CD4-positive, alpha-beta T cell treated with Interleukin-21 for 1 hour (primary cell): Measurements from ENCODE around the gene PRKCB.

Experiments
- DNase-seq: peaks from one replicate; pipeline ENCODE4 v3.0.0-alpha.2; 2020

PRKCB gene

DNA sequence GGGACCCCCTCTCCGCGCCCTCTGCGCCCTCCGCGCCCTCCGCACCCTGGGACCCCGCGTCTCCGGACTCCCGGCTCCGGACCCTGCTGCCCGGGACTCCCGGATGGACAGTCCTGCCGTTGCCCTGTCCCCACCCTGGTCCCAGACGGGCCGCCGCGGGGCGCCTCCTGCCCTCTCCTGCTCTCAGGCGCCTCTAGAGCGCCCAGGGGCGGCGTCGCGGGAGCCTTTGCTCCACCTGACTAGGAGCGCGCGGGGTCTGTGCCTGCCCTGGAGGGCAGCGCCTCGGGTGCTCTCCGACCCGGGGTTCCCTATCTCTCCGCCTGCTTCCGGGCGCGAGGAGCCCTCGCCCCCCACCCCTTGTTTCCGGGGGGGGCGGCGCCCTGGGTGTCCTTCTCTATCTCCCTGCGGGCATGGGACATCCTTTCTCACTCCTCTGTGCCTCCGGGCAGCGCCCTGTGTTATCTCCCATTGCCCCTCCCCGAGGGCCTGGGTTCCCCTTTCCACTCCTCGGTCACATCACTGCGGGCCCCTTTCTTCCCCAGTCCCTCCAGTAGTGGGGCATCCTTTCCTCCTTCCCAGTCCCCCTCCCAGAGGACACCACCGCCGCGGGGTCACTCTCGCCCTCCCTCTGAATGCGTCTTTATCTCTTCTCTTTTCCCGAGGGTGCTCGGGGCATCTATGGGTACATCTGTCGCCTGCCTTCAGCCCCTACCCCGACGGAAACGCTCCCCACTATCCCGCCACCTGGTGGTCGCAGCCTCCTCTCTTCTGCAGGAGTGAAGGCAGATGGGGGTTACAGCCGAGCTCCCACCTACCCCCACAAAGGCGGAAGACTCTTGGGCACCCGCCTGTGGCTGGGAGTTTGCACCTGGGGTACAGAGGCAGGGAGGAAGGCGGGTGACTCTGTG lies 875 bp downstream of the PRKCB start:
- DNase-seq = peak; percentile 61

DNA sequence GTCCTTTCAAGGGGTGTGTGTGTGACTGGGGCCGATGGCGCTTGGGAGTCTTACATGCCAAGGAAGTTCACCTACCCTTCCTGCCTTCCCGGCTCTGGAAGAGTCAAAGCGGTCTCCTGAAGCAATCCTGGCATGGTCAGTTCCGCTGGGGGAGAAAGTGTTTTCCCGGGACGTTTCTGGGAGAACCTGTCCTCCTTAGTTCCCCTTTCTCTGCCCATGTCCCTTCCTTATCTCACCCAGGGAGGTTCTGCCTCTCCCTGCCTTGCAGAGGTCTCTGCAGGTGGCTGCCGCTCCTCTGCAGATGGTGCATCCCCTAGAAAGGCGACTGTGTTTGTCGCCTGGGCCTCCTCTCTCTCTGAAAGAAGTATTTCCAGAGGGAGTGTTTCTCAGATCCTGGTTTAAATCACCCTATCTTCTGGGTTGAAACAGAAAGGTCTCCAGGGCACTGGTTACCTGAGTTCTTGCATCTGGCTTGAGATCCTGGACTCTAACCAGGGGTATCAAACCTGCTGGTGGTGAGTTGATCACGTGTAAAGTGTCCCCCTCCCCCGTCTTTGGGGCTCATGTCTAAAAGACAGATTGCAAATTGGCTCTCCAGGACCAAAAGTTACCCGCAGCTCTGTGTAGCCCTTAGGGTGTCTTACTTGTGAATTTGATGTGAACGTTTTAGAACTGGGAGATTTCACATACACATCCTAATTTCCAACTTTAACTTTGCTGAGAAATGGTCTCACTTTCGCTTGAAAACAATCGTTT lies 1.9 kb downstream of the PRKCB start:
- no peak for DNase-seq

DNA sequence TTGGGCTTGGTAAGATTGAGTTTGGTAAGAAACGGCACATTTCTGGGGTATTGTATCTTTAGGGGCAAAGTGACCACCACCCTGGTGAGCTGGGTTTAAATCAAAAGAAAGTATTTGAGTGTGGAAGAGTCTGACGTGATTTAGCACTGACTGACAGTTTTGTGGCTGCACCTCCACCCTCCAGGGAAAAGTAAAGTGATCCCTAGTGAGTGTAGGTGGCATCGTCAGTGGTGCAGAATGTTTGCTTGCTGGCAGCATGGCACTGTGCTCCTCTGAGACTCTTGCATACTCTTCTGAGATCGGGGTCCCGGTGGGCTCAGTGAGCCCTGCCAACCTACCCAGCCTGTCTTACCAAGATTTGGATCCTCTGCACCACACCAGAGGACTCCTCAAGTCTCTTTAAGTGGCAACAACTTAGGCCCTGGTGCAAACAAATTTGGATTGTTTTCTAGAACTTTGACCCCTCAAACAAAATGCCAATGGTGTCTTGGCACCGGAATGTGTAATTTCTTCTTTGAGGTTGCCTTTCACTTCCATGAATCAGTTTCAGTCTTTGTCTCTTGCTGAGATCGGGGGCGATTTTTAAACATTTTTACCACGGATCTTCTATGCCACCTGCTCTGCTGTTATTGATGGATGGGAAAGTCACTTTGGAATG lies 2.8 kb downstream of the PRKCB start:
- DNase-seq = no peak

DNA sequence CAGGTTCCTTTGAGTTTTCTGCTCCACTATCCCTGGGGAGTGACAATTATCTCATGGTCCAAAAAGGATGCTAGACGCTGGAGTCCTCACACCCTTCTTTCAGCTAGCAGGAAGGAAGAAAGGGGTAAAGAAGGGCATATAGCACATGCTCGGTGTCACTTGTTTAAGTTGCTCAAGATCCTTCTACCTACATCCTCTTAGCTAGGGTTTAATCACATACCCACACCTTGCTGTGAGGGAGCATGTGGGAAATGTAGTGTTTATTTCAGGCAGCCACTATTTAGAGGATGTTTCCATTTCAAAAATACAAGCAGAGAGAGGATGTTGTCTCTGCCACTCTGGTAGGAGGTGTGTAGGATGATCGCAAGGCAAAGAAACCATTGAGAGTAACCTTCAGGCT lies 4.5 kb downstream of the PRKCB start:
- no peak for DNase-seq

DNA sequence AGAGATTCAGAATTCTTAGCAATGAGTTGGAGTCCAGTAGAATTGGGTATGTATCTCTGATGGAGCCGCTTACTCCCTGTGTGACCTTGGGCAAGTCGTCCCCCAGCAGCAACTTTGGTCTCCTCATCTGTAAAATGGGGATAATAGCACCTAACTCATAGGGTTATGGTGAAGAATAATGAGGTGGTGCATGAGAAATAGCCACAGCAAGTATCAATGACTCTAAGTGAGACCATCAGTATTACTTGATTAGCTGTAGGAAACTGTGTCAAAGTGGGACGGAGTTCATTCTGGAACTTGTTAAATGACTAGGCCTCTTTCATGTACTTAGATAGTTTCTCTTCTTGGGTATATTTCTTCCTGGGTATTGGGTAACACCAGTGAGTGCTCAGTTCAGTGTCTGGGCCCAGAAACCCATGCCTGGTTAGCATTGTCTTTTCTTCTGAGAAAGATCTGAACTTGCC lies 6.4 kb downstream of the PRKCB start:
- DNase-seq = no peak

DNA sequence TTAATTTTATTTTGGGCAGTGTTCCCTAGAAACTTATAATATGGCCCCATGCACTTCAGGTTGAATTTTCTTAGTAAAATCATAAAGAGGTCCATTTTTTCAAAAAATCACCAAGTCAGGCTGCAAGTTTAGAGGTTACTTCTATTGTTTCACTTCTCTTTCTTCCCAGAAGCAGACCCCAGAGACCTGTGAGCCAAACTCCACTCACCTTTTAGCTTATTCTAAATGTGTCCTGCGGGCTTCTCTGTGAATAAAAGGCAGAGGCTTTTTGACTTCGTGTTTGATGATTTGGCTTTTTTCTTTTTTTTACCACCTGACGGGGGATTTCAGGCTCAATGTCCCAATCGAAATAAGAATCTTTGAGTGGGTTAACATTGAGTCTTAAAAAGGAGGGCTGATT lies 7.4 kb downstream of the PRKCB start:
- DNase-seq = no peak

DNA sequence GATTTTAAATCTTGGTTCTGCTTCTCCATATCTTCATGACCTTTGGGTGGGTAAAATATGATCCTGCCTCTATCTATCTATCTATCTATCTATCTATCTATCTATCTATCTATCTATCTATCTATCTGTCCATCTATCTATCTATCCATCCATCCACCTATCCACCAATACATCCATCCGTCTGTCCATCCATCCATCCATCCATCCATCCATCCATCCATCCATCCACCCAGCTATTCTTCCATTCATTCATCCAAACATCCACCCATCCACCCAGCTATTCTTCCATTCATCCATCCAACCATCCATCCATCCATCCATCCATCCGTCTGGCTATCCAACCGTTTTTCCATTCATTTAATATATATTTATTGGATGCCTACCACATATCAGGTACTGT lies 11.5 kb downstream of the PRKCB start:
- no peak for DNase-seq

DNA sequence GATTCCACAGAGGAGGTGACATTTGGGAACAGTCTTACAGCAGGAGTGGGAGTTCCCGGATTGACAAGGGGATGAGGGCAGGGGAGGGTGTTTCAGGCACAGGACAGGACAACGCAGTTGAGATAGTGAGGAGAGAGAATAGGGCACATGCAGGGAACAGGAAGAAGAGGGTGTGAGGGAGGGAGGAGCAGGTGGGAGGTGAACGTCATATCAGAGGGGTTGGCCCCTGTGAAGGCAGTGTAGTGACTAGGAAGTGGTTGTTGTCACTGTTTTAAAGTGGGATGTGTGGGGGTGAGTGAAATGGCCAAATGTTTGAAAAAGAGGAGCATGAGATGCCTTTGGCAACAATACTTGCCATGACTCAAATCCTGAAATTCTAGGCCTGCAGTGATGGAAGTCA lies 12.2 kb downstream of the PRKCB start:
- DNase-seq = peak; percentile 64

DNA sequence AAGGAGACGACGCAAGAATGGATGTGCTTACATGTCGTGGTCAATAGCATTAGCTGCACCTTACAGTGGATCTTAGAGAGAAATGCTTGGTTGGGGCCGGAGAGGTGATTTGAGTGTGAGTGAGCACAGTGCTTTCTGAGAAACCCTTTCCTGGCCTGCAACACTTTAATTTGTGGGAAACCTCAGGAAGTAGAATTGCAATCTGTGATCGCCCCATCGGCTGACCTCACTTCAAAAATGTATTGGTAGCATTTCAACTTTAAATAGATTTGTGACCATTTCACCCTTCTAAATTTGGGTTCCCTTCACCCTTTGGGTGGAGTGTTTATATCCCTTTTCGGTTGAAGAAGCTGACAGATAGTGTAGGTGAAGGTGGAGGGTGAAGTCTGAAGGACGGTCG lies 13.2 kb downstream of the PRKCB start:
- no peak for DNase-seq

DNA sequence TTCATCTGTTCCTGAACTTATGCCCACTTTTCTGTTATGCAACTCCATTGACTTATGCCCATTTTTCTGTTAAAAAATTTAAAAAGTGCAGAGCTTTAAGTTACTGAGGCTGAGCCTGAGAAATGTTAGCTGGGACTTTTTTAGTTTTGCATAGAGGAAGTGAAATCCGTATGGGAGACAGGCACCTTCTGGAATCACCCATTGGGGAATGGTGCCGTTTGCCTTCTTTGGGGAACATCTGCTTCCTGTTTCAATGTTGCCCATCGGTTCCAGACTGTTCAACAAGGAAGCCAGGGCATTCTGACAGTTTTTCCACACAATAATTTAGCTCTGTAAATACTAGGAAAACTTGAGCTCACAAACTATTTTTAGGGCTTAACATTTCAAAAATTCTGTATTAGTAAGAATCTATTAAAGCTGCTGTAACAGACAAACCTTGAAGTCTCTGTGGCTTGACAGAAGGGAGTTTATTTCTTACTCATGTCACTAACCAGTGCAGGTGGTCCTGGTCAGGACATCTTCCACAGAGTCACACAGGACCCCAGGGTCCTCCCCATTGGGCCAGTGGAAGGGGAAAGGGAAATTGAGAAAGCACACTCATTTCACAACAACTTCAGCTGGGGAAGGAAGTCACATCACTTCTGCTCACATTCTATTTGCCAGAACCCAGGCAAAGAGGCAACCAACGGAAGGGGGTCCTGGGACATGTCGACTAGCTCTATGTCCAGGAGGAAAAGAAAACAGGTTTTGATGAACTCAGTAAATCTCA lies 17.2 kb downstream of the PRKCB start:
- no peak for DNase-seq

DNA sequence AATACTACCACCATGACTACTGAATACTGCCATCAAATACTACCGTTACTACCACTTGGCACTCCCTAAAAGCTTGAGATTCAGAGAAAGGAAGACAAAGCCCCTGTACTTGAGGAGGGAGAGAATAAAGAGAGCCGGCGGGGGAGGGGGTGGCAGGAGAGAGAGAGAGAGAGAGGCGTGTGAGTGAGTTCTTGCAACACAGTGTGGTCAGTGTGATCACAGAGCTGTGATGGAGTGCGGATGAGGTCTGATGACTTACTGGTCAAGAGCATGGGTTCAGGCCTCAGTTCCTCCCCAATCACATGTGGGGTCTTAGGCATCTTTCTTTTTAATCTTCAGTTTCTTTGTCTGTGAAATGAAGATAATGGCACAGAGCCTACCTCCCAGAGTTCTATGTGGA lies 19.2 kb downstream of the PRKCB start:
- no peak for DNase-seq

DNA sequence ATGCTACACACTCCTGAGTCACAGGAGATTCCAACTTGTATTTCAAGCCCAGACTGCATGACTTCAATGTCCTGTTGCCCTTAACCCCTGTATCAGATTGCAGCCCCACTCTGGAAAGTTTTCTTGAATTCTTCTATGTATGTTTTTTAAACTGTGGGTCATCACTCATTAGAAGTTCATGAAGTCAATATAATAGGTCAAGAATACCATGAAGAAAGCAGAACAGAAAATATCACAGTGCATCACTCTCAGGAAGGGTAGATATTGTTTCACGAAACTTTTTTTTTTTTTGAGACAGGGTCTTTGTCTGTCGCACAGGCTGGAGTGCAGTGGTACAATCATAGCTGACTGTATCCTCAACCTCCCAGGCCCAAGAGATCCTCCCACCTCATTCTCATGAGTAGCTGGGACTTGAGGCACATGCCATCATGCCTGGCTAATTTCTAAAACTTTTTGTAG lies 20.5 kb downstream of the PRKCB start:
- no peak for DNase-seq

DNA sequence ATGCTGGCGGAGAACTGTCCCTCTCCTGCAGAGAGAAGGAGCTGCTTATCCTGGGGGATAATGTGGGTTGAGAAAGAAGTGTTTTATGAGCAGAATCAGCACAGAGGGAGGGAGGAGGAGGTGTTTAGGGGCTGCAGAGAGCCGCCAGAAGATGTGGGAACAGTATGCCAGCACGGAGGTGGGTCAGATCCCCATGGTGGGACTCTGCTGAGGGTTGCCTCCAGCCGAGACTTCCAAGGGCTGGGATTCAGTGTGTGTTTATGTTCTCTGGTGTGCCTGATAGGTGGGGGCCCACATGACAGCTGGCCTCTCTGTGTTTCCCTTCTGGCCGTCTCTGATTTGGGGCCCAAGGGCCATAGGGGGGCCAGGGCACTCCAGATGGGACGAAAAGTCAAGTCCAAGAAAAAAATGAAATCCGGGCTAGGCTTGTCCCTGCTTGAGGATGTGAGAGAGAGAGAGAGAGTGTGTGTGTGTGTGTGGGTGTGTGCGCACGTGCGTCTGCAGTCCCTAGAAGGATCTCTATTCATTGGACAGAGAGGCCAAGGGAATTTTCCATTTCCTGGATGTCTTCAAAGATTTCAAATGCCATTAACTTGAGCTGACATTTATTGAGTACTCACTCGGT lies 21.6 kb downstream of the PRKCB start:
- no peak for DNase-seq

DNA sequence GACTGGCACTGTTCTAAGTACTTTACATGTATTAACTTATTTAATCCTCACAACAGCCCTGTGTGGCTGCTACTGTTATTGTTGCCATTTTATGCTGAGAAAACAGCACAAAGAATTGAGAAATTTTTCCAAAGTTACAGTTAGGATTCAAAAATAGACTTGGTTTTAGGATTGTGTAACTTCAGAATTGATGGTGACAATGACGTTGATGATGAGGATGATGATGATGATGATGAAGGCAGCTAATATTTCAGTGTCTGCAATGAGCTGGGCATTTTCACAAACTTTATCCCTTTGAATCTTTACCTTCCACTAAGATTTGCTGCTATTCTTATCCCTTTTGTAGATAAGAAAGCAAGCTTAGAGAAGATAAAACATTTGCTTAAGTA lies 22.1 kb downstream of the PRKCB start:
- no peak for DNase-seq

DNA sequence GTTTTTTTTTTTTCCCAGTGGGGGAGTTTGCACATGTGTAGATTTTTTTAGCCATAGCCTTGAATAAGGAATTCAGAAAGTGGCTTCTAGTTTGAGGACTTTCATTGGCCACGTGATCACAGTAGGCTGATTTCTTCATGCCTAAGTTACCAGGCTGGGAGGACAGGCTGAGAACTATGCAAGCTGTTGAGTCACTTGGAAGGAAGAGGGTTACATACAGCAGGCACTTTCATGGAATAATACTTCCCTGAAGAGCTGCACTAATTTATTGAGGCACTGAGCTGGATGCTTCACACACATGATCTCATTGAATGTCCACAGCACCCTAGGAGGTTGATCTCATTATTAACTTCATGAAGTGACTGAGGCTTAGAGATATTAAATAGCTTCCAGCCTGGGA lies 22.8 kb downstream of the PRKCB start:
- DNase-seq = no peak

DNA sequence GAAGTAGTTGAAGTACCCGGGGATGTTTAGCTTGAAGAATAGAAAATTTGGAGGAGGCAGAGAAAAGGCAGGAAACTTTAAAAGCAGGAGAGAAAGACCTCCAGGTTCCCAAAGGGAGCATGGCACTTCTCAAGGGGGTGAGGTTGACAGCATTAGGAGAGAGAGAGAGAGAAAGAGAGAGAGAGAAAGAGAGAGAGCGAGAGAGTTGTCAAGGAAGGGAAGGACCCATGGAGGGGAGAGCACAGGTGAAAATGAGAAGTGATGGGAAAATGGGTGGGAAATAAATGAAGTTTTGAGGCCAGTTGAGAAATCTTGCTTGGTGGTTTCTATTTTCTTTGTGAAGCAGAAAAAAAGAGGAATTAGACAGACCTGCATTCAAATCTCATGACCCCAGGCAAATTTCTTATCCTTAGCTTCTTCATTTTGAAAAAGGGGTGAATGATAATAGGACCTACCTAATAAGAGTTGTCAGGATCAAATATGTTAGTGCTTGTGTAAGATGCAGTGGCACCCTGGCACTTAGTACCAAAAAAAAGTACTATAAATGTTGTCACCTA lies 24.0 kb downstream of the PRKCB start:
- no peak for DNase-seq

DNA sequence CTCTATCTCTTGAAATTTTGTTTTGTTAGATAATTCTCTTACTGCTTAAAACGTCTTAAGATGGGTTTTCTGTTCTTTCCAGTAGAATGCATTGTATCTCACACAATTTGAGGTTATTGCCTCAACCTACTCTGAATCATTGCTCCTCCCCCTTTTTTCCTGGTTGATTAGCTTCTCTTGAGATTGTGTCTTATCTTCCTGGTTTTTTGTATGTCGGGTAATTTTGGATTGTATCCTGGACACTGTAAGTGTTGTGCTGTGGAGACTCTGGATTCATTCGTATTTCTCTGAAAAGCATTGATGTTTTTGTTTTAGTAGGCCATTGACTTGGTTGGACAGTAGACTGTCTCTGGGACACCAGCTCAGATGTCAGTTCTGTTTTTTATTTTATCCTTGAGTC lies 26.1 kb downstream of the PRKCB start:
- no peak for DNase-seq

DNA sequence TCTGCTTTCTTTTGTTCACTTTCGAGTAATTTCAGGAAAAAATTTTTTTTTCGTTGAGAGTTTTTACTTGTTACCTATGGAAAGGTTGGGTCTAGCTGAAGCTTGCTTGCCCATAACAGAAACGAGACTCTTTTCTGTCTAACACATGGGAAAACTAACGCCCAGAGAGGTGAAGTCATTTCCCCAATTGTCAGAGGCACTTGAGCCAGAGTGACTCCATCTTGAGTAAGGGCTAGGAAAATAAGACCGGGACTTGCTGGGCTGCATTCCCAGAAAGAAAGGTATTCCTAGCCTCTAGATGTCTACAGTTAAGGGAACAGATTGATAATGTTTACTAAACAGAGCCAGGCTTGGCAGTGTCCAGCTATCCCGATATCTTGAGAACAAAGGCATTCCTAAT lies 26.8 kb downstream of the PRKCB start:
- no peak for DNase-seq

DNA sequence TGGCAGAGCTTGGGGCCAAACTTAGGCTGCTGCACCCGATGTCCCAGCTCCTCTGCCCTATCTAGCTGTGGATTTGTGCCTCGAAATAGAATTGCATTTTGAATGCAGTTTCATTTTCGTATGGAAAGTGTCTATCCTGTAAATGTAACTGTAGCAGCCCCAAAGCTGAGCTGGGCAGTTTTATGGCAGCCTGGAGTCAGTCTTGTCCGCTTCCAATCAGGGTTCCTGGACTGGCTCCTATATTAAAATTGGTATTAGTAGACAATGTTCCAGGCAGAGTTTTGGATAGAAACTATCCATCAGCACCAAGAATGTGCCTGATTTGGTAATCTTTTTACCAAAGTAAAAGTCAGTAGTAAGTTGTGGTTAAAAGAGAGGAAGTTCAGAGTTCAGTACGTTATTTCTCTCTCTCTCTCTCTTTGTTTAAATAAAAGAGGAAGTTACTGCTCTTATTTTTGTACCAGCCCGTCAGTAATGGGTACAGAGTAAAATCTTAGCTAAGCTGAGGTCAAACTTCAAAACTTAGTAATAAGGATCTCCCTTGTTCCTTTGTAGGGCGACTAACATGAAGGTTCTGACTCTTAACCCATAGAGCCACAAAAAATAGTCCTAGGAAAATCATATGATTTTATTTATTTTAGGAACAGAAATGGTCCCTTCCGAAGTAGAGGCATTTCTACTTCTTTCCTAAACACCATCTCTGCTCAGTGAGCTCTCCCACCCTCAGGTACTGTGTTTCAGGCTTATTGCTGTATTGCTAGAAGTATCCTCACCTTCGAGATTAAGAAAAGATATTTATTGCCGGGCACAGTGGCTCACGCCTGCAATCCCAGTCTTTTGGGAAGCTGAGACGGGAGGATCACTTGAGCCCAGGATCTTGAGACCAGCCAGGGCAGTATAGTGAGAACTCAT lies 28.0 kb downstream of the PRKCB start:
- DNase-seq = peak; percentile 45

DNA sequence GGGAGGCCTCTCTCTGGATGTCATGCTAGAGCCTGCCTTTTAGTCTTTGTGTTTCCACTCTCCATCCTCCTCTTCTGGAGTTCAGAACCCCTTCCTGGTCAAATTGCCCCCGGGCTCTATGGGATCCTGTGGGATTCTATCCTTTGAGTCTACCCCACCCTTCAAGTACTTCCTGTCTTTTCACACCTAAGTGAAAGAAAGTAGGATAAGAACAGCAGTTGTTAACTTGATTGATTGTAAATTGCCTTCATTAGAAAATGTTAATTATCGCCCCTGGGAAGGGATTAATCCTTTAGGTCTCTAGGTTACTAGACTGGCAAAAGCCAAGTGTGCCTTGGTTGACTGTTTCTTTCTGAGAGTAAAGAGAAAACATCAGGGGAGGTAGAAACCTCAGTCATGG lies 30.1 kb downstream of the PRKCB start:
- no peak for DNase-seq

DNA sequence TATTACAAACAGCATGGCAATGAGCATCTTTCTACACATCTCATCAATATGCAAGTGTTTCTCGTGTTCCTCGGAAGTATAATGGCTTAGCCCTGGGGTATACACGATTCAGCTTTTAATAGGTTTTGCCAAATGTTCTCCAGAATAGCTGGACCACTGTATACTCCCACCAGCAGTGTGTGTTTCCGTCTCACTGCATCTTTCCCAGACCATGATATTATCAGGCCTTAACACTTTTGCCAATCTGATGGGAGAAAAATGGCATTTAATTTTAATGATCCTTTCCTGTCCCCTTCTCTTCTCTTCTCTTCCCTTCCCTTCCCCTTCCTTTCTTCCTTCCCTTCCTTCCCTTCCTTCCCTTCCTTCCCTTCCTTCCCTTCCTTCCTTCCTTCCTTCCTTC lies 30.8 kb downstream of the PRKCB start:
- no peak for DNase-seq
